ENCODE results near the gene OR10H4. TPM values are rescaled to one million over a fixed set of nuclear protein-coding genes. Genes with fewer than 3 reads are reported as not detected.

The OR10H4 gene
- total RNA-seq, 1 experiment from 2014 or later = not detected

DNA sequence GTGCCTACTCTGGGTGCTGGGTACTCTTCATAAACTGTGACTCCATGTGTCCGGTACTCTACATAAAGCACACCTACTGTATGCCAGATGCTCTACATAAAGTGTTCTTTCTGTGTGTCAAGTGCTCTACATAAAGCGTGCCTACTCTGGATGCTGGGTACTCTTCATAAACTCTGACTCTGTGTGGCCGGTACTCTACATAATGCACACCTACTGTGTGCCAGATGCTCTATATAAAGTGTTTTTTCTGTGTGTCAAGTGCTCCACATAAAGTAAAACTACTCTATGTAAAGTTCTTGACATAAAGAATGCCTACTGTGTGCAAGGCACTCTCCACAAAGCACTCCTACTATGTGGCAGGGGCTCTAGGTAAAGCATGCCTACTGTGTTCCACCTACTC, 12.6 kb upstream of the OR10H4 start:
- Histone ChIP-seq H3K4me1 (ENCODE audit: control insufficient read depth, insufficient read depth, low read length) (no peaks in the 10 kb centered on the region), H3K4me3 (ENCODE audit: low read depth in 2 of 2, low read length in 2 of 2) (no peak overlapping the region), H3K36me3 (ENCODE audit: control insufficient read depth, insufficient read depth, low read length) (no peaks in the 10 kb centered on the region), H3K9me3 (ENCODE audit: control insufficient read depth, insufficient read depth, low read depth, low read length) (no peaks in the 10 kb centered on the region), H3K27ac (ENCODE audit: low read length) (no peak overlapping the region), H3K27me3 (ENCODE audit: control insufficient read depth, insufficient read depth, low read length) (no peaks in the 10 kb centered on the region)
- CTCF ChIA-PET = no interaction called here
- intact Hi-C loops (cut with micrococcal nuclease; ENCODE audit: unreplicated experiment) = no loop called here
- DNase-seq (ENCODE audit: low read depth, low spot score) = no peak
- BruUV-seq (replicated peaks) = no TSS peak
- in situ Hi-C loops (cut with HindIII; ENCODE audit: low pct_unique_long_range_greater_than_20kb, low sequenced_read_pairs) = no loop called here
- POLR2A ChIA-PET = no interaction called here
- TF ChIP-seq, protein P1, sequence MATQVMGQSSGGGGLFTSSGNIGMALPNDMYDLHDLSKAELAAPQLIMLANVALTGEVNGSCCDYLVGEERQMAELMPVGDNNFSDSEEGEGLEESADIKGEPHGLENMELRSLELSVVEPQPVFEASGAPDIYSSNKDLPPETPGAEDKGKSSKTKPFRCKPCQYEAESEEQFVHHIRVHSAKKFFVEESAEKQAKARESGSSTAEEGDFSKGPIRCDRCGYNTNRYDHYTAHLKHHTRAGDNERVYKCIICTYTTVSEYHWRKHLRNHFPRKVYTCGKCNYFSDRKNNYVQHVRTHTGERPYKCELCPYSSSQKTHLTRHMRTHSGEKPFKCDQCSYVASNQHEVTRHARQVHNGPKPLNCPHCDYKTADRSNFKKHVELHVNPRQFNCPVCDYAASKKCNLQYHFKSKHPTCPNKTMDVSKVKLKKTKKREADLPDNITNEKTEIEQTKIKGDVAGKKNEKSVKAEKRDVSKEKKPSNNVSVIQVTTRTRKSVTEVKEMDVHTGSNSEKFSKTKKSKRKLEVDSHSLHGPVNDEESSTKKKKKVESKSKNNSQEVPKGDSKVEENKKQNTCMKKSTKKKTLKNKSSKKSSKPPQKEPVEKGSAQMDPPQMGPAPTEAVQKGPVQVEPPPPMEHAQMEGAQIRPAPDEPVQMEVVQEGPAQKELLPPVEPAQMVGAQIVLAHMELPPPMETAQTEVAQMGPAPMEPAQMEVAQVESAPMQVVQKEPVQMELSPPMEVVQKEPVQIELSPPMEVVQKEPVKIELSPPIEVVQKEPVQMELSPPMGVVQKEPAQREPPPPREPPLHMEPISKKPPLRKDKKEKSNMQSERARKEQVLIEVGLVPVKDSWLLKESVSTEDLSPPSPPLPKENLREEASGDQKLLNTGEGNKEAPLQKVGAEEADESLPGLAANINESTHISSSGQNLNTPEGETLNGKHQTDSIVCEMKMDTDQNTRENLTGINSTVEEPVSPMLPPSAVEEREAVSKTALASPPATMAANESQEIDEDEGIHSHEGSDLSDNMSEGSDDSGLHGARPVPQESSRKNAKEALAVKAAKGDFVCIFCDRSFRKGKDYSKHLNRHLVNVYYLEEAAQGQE (IDR thresholded peaks at IDR 0.05; ENCODE audit: insufficient read depth in 1 of 2, low read depth in 2 of 2, low read length in 1 of 2) = no peak
- TF ChIP-seq, protein P2, sequence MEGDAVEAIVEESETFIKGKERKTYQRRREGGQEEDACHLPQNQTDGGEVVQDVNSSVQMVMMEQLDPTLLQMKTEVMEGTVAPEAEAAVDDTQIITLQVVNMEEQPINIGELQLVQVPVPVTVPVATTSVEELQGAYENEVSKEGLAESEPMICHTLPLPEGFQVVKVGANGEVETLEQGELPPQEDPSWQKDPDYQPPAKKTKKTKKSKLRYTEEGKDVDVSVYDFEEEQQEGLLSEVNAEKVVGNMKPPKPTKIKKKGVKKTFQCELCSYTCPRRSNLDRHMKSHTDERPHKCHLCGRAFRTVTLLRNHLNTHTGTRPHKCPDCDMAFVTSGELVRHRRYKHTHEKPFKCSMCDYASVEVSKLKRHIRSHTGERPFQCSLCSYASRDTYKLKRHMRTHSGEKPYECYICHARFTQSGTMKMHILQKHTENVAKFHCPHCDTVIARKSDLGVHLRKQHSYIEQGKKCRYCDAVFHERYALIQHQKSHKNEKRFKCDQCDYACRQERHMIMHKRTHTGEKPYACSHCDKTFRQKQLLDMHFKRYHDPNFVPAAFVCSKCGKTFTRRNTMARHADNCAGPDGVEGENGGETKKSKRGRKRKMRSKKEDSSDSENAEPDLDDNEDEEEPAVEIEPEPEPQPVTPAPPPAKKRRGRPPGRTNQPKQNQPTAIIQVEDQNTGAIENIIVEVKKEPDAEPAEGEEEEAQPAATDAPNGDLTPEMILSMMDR (IDR thresholded peaks at IDR 0.05) = no peak
- TF ChIP-seq SIN3A (IDR thresholded peaks at IDR 0.05; ENCODE audit: borderline replicate concordance, insufficient read depth, low read depth, low read length) (no peak), POLR2AphosphoS5 (IDR thresholded peaks at IDR 0.05; ENCODE audit: low read depth, low read length) (no peak), TCF7L2 (IDR thresholded peaks at IDR 0.05; ENCODE audit: low read depth, low read length) (no peak)
- no peak for ATAC-seq

DNA sequence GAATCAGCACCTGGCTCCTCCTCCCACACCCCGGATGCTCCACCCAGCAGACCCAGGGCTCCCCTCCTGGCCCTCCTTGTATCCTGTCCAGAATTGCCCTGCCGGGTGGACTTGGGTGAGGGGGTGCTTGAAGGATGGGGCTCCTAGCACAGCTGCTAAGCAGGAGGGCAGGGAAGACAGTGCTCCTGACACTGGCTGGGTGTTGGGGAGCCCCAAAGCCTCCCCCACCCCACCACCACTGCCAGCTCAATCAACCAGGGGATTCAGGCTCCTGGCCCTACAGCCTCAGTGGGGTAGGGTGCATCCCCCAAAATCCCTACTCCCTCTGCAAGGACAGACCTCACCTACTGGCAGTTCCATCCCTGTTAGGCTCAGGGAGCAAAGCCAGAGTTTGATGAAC, 11.9 kb upstream of the OR10H4 start:
- no peaks in the 10 kb centered on the region for H3K27me3 ChIP-seq (ENCODE audit: control insufficient read depth, insufficient read depth, low read length)
- ChIA-PET CTCF (no interaction called here), POLR2A (no interaction called here)
- H3K4me3 ChIP-seq (ENCODE audit: low read depth in 2 of 2, low read length in 2 of 2) = no peak overlapping the region
- TF ChIP-seq, protein P2 (IDR thresholded peaks at IDR 0.05) = no peak
- no peak for TF ChIP-seq TCF7L2 (IDR thresholded peaks at IDR 0.05; ENCODE audit: low read depth, low read length)
- no peak for TF ChIP-seq SIN3A (IDR thresholded peaks at IDR 0.05; ENCODE audit: borderline replicate concordance, insufficient read depth, low read depth, low read length)
- no peak for TF ChIP-seq POLR2AphosphoS5 (IDR thresholded peaks at IDR 0.05; ENCODE audit: low read depth, low read length)
- TF ChIP-seq, protein P1 (IDR thresholded peaks at IDR 0.05; ENCODE audit: insufficient read depth in 1 of 2, low read depth in 2 of 2, low read length in 1 of 2) = no peak
- no peak overlapping the region for H3K27ac ChIP-seq (ENCODE audit: low read length)
- DNase-seq (ENCODE audit: low read depth, low spot score) (no peak), ATAC-seq (no peak)
- H3K9me3 ChIP-seq (ENCODE audit: control insufficient read depth, insufficient read depth, low read depth, low read length) = no peaks in the 10 kb centered on the region
- no TSS peak for BruUV-seq (replicated peaks)
- H3K36me3 ChIP-seq (ENCODE audit: control insufficient read depth, insufficient read depth, low read length) = no peaks in the 10 kb centered on the region
- H3K4me1 ChIP-seq (ENCODE audit: control insufficient read depth, insufficient read depth, low read length) = no peaks in the 10 kb centered on the region
- intact Hi-C loops (cut with micrococcal nuclease; ENCODE audit: unreplicated experiment) = no loop called here
- in situ Hi-C loops (cut with HindIII; ENCODE audit: low pct_unique_long_range_greater_than_20kb, low sequenced_read_pairs) = no loop called here
